WERI-Rb-1 (cell line): ENCODE results near the gene MLH1.

Experiments
- DNase-seq: peaks from one replicate; pipeline ENCODE4 v3.0.0-alpha.2; 2020
- H3K27ac ChIP-seq: fragments of 250-450 bp; sonication (Bioruptor Pico); 2 replicates; pipeline ENCODE4 v1.5.1; 2020; ENCODE audit warnings: mild to moderate bottlenecking, moderate library complexity
- H3K27me3 ChIP-seq: fragments of 250-450 bp; sonication (Bioruptor Pico); 2 replicates; pipeline ENCODE4 v1.5.1; 2021; ENCODE audit warnings: mild to moderate bottlenecking, low read depth, moderate library complexity; ENCODE audit not compliant: insufficient read depth, severe bottlenecking
- H3K36me3 ChIP-seq: fragments of 250-450 bp; sonication (Bioruptor Pico); 2 replicates; pipeline ENCODE4 v1.5.1; 2020; ENCODE audit warnings: mild to moderate bottlenecking, moderate library complexity
- H3K4me3 ChIP-seq: 2 replicates; pipeline ENCODE4 v1.5.1; 2011; ENCODE audit warnings: low read depth, mild to moderate bottlenecking, control low read depth, low read length
- H3K9me3 ChIP-seq: fragments of 250-450 bp; sonication (Bioruptor Pico); 2 replicates; pipeline ENCODE4 v1.5.1; 2021; ENCODE audit warnings: mild to moderate bottlenecking, moderate library complexity; ENCODE audit not compliant: severe bottlenecking
- CTCF ChIP-seq: IDR thresholded peaks from 2 replicates; pipeline ENCODE4 v1.5.1; 2011; ENCODE audit warnings: low read depth, mild to moderate bottlenecking, control low read depth, inconsistent platforms, low read length

The MLH1 gene

GRCh38 chr3:37025561-37026335 is 32.4 kb downstream of the MLH1 start:
- H3K9me3 ChIP-seq: peaks cover 3% of the 10 kb centered on the region
- no peak overlapping the region for H3K4me3 ChIP-seq
- no peaks in the 10 kb centered on the region for H3K27me3 ChIP-seq
- H3K36me3 ChIP-seq: peaks cover 54% of the 10 kb centered on the region
- no peak overlapping the region for H3K27ac ChIP-seq
- DNase-seq: no peak
- TF ChIP-seq CTCF: no peak

DNA sequence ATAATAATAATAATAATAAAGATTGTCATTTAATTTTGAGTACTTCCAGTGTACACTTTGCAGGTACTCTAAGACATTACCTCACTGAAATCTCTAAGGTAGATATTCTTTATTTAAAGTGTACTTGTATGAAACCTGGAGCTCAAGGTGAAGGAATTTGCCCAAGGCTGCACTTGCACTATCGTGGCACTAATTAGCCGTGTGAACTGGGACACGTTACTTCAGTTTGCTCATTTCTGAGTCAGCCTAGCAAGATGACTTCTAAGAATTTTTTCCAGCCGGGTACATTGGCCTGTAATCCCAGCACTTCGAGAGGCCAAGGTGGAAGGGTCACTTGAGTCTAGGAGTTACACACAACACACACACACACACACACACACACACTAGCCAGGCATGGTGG is 33.5 kb downstream of the MLH1 start:
- Histone ChIP-seq H3K27ac (no peak overlapping the region), H3K9me3 (peaks cover 3% of the 10 kb centered on the region), H3K36me3 (peaks cover 52% of the 10 kb centered on the region), H3K4me3 (no peak overlapping the region), H3K27me3 (no peaks in the 10 kb centered on the region)
- no peak for TF ChIP-seq CTCF
- no peak for DNase-seq

GRCh38 chr3:37028329-37028728 is 35.0 kb downstream of the MLH1 start:
- Histone ChIP-seq H3K4me3 (no peak overlapping the region), H3K9me3 (peaks cover 3% of the 10 kb centered on the region), H3K27ac (no peak overlapping the region), H3K27me3 (no peaks in the 10 kb centered on the region), H3K36me3 (peaks cover 43% of the 10 kb centered on the region)
- TF ChIP-seq CTCF: no peak
- DNase-seq: no peak

- no peak overlapping the region for H3K4me3 ChIP-seq
- H3K27ac ChIP-seq: no peak overlapping the region
- DNase-seq: no peak
- peaks cover 3% of the 10 kb centered on the region for H3K9me3 ChIP-seq
- H3K27me3 ChIP-seq: no peaks in the 10 kb centered on the region
- peaks cover 39% of the 10 kb centered on the region for H3K36me3 ChIP-seq
- TF ChIP-seq CTCF: no peak
Measured at GRCh38 chr3:37029111-37029510, 35.8 kb downstream of the MLH1 start.

DNA sequence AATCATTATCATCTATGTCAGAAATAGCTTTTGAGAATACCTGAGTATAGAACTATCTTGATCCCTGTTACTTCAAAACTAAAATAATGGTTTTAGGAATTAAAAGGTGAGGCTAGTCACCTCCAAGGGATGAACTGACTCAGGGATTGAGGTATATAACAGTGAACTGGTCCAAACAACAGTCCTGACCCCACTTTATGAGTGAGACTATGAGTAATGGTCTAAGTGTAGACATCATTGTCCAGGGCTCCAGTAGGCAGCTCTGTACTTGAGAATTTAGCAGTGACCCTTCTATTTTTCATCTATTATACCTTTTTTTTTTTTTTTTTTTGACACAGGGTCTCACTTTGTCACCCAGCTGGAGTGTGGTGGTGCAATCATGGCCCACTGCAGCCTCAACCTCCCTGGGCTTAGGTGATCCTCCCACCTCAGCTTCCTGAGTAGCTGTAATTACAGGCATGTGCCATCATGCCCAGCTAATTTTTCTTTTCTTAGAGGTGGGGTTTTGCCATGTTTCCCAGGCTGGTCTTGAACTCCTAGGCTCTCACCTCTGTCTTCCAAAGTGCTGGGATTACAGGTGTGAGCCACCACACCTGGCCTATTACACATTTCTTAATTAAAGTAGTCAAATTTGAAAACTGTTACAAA is 36.3 kb downstream of the MLH1 start:
- H3K4me3 ChIP-seq: no peak overlapping the region
- H3K36me3 ChIP-seq: peaks cover 37% of the 10 kb centered on the region
- TF ChIP-seq CTCF: no peak
- no peak overlapping the region for H3K27ac ChIP-seq
- no peaks in the 10 kb centered on the region for H3K27me3 ChIP-seq
- peaks cover 2% of the 10 kb centered on the region for H3K9me3 ChIP-seq
- no peak for DNase-seq
